Measurements from ENCODE around the gene USF3. TPM values are rescaled to one million over a fixed set of nuclear protein-coding genes. Genes with fewer than 3 reads are reported as not detected.

USF3 gene
- total and polyA plus RNA-seq, 9 donors = 4.8 to 18.7 (median 15.6) TPM

DNA sequence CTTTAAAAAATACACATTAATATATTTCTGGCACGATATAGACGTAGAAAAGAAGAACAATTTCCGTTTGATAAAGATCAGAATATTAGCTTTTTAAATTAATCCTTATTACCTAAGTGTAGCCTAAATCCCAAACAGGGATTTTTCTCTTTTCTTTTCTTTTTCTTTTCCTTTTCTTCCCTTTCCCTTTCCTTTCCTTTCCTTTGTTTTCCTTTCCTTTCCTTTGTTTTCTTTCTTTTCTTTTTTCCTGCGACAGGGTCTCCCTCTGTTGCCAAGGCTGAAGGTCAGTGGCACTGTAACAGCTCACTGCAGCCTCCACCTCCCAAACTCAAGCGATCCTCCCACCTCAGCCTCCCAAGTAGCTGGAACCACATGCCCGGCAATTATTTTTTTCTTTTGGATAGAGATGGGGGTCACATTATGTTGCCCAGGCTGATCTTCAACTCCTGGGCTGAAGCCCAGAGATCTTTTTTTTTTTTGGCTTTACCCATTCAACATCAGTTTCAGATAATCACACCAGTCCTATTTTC is 1.8 kb upstream of the USF3 start:
- no peaks in the 10 kb centered on the region for H3K36me3 ChIP-seq
- TF ChIP-seq CTCF (IDR thresholded peaks at IDR 0.05) = no peak
- no peak for TF ChIP-seq POLR2A (IDR thresholded peaks at IDR 0.05)
- no peak for TF ChIP-seq EP300 (IDR thresholded peaks at IDR 0.05)
- peaks cover 4% of the 10 kb centered on the region for H3K4me1 ChIP-seq (ENCODE audit: insufficient read depth)
- no peak for DNase-seq
- intact Hi-C loops (cut with DNase I) = no loop called here
- H3K9me3 ChIP-seq = no peaks in the 10 kb centered on the region
- H3K27ac ChIP-seq = peak overlapping the region in 1 of 2 donors; percentile 76
- H3K4me3 ChIP-seq = no peak overlapping the region
- WGBS, 3 donors = 47 to 60% (median 57%) methylated on average over 6 of the region's 6 CpGs
- no peaks in the 10 kb centered on the region for H3K27me3 ChIP-seq

GRCh38 chr3:113697500-113698090 is 1.2 kb upstream of the USF3 start:
- no peaks in the 10 kb centered on the region for H3K9me3 ChIP-seq
- TF ChIP-seq CTCF (IDR thresholded peaks at IDR 0.05) (no peak), EP300 (IDR thresholded peaks at IDR 0.05) (no peak), POLR2A (IDR thresholded peaks at IDR 0.05) (no peak)
- WGBS, 3 donors = 2 to 5% (median 3%) methylated on average over 10 of the region's 10 CpGs
- peak overlapping the region; percentile 56 for H3K4me3 ChIP-seq
- no peaks in the 10 kb centered on the region for H3K27me3 ChIP-seq
- DNase-seq = no peak
- intact Hi-C loops (cut with DNase I) = loop anchor here in 1 of 4 donors (2.0 kb wide), 1 partner anchor 49 kb away; the partner anchor contains the start of genes ATP6V1A and NAA50
- peaks cover 4% of the 10 kb centered on the region for H3K4me1 ChIP-seq (ENCODE audit: insufficient read depth)
- no peaks in the 10 kb centered on the region for H3K36me3 ChIP-seq
- peak overlapping the region; percentile 54 to 76 for H3K27ac ChIP-seq

- no peaks in the 10 kb centered on the region for H3K9me3 ChIP-seq
- peak overlapping the region; percentile 99 to 100 for H3K27ac ChIP-seq
- H3K36me3 ChIP-seq = no peaks in the 10 kb centered on the region
- intact Hi-C loops (cut with DNase I) = loop anchor here in 1 of 4 donors (2.0 kb wide), 1 partner anchor 50 kb away; the partner anchor contains the start of genes ATP6V1A and NAA50
- peak; percentile 98 to 99 (median 99) for DNase-seq
- H3K27me3 ChIP-seq = no peaks in the 10 kb centered on the region
- TF ChIP-seq CTCF (IDR thresholded peaks at IDR 0.05) = peak in 2 of 3 donors; percentile 13 to 45
- TF ChIP-seq EP300 (IDR thresholded peaks at IDR 0.05) = peak; percentile 1
- TF ChIP-seq POLR2A (IDR thresholded peaks at IDR 0.05) = no peak
- H3K4me1 ChIP-seq (ENCODE audit: insufficient read depth) = peaks cover 4% of the 10 kb centered on the region
- WGBS, 3 donors = 0 to 1% (median 1%) methylated on average over 37 to 38 of the region's 38 CpGs
- peak overlapping the region; percentile 89 for H3K4me3 ChIP-seq
Observed at GRCh38 chr3:113696658-113697499, 437 bp upstream of the USF3 start.

DNA sequence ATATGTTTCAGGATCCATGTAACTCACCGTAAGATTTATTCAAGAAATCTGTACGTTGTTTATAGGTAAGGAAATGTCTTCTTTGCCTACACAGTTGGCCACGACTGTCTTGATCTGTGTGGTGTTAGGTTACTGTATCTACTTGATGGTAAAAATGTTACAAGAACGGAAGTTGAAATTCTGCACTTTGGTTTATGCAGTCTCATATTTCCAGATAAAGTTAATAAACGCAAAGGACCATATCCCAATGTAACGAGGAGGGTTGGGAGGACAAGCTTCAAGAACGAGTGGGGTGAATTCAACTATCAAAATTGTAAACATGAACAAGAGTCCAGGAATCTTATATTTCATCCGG is 1.0 kb downstream of the USF3 start:
- intact Hi-C loops (cut with DNase I) = no loop called here

More for the DNA sequence above, 1.0 kb downstream of the USF3 start:
- DNase-seq = no peak
- Histone ChIP-seq H3K9me3 (no peaks in the 10 kb centered on the region), H3K27me3 (no peaks in the 10 kb centered on the region), H3K4me1 (ENCODE audit: insufficient read depth) (peaks cover 4% of the 10 kb centered on the region), H3K4me3 (peak overlapping the region; percentile 89), H3K36me3 (no peaks in the 10 kb centered on the region), H3K27ac (peak overlapping the region in 1 of 2 donors; percentile 99)
- no peak for TF ChIP-seq CTCF (IDR thresholded peaks at IDR 0.05)
- 3 to 6% (median 4%) methylated on average over 8 of the region's 8 CpGs for WGBS, 3 donors

Measured in ovary (tissue), 9 donors.